GM21447 (cell line): ENCODE measurements around the gene AGO1.
"Not testable (repeated sequence)": the region's sequence is repeated elsewhere in the genome, so short reads cannot be mapped to it uniquely, and the experiment has no call there.

Experiments used
- ATAC-seq: cut with Tn5 transposase; IDR thresholded peaks from one replicate; pipeline ENCODE4 v1.9.1; 2021; ENCODE audit not compliant: unreplicated experiment

Gene AGO1

GRCh38 chr1:35968396-35968795 lies 85.4 kb downstream of the AGO1 start:
- ATAC-seq: no peak

GRCh38 chr1:35971601-35972000 lies 88.6 kb downstream of the AGO1 start:
- no peak for ATAC-seq

- ATAC-seq: not testable (repeated sequence)
These were observed 89.6 kb downstream of the AGO1 start for GRCh38 chr1:35972631-35973030.

- no peak for ATAC-seq
These were observed 97.1 kb downstream of the AGO1 start for GRCh38 chr1:35980090-35980489.
